ENCODE data around the gene NRXN3.

The NRXN3 gene

GRCh38 chr14:78752518-78753188, 582.5 kb downstream of the NRXN3 start:
- no peak for DNase-seq

GRCh38 chr14:78754059-78754458, 583.9 kb downstream of the NRXN3 start:
- DNase-seq, result no peak

DNA sequence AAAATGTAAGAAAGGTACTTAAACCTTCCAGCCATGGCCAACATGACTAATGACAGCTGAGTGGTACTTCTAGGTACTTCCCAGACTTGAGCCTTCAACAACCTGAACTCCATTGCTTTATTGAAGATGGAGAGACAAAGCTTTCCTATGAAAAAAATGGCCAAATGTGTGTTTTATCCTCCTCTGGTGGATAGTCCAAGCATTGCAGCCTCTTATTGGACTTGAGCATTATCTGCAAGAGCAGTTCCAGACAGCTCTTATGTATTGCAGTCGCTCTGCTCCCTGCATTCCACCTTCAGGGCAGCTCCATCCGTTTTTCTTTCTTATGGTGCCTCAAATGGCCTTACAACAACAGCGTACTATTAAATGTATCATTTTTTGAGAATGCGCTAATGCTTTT, 588.2 kb downstream of the NRXN3 start:
- peak; percentile 19 for DNase-seq

DNA sequence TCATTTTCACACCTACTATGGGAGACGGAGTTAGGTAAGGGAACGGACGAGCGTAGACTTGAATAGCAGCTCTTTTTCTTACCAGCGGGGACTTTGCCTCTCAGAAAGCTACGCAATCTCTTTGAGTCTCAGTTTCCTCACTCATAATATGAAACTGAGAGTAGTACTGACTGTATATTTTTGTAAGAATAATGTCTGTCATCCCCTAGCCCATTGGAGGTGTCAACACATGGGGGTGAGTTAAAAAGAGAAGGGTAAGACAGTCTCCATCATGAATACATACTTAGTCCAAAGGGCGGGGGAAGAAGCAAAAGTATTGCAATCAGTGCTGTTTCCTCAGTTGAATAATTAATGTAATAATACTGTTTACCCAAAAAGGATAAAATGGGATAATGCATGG, 592.2 kb downstream of the NRXN3 start:
- DNase-seq, result no peak

DNA sequence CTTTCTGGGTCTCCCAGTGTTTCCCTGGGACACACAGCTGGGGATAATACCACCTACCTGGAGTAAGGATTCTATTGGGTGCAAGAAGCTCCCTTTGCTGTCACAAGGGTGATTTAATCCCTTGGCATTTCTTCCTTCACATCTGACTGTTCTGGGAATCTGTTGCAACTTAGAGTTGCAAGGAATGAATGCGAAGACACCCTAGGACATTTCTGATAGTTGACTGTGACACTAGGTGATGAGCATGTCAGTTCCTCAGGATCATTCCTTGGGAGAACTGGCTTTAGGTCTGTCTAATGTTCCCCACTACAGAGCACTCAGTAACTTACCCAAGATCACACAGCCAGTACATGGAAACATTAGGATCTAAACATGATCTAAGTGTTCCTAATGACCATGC, 593.6 kb downstream of the NRXN3 start:
- no peak for DNase-seq

DNA sequence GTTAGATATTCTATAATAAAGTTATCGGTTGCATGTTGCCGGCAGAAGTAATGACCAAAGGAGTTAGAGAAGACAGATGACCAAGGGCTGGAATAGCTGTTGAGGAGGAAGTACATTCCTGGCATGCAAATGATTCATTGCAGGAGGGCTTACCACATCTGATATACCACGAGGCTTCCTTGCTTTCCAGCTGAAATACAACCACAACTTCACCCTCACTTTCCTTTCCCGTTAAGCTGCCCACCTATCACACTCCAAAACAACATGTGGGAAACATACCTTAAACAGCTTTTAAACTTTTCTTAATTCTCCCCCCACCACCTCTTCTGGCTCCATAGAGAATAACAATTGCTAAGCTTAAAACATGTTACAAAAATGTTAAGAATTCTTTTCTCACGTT, 594.1 kb downstream of the NRXN3 start:
- DNase-seq, result peak; percentile 37

DNA sequence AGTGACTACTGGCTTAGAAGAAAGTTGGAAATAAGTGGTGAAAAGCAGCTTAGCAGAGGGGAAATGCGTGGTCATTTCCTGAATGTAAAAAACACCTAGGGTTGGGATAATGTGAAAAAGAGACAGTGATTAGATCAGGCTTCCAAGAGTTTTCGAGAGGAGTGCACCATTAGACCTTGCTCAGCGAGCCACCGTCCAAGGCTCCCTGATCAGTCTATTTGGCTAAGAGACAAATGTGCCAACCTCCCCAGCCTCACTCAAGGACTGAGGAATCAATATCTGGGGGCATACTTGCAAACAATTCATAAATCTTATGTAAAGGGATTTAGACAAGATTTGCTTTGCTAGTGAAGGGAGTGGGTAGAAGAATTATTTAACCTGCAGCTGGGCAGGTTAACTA, 594.5 kb downstream of the NRXN3 start:
- DNase-seq, result peak; percentile 16

DNA sequence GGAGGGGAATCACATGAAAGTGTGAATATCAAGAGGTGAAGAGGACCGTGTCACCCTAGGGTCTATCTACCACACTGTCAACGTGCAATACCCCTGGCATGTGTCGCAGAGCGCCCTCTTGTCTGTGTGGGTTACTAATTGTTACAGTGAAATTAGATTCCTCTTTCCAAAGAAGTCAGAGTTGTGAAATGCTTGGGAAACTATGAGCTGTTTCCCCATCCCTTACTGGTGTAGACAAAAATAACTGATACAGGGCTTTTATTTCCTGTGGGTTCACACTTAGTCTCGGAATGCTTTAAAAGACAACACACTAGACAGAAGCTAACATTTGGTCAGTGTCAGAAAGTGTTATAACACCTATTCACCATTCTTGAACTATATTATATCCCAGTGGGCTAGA, 597.3 kb downstream of the NRXN3 start:
- no peak for DNase-seq

DNA sequence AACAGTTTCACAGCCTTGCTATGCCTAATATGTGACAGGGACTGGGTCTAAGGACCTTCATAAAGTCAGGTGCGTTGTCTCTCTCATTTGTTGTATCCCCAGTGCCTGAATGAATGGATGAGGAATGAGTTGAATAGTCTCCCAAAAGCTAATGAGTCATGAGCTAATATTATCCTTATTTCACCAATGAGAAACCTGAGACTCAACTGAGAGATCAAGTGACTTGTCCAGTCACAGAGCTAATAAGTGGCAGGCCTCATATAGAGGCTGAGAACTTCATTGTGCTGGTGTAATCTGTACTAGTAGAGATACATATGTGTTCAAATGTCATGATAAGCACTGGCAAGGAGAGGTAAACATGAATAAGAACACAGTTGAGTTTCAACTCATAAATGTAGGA, 612.4 kb downstream of the NRXN3 start:
- no peak for DNase-seq

GRCh38 chr14:78785265-78785664, 615.1 kb downstream of the NRXN3 start:
- DNase-seq, result no peak

DNA sequence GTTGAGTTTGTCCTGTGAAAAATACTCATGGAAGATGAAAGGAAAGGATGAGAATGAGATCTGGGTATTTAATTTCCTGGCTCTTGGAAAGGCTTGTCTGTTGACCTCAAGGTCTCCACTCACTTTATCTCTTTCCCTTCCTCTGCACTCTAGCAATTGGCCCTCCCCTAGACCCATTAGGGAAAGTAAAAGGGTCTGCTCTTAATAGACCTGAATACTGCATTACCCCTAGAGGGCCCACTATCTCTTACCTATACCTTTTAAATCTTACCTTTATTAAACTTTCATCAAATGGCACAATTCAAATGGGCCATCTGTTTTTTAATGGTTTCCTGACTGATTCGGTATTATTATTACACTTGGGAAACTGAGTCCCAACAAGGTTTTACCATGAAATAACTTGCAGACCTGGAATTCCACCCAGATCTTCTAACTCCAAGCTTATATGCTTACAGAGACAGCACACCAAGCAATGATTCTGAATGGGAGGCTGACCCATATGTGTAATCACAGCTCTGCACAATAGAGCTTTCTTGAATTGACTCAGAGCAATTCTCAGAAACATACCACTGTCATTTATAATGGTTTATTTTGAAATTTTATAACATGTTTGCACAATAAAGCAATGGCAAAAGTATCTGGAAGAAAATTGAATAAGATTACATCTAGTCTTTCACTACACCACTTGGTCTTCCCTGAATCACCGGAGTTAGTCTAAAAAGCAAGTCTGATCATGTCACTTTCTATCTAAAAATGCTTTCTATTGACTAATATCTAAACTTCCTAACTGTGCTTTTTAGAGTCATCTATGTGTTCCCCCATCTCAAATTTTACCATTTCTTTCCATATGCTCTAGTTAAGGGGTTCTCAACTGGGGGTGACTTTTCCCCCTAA, 618.5 kb downstream of the NRXN3 start:
- DNase-seq, result no peak

GRCh38 chr14:78790271-78790670, 620.1 kb downstream of the NRXN3 start:
- DNase-seq, result no peak

- DNase-seq, result no peak
Observed at GRCh38 chr14:78798757-78799156, 628.6 kb downstream of the NRXN3 start.

DNA sequence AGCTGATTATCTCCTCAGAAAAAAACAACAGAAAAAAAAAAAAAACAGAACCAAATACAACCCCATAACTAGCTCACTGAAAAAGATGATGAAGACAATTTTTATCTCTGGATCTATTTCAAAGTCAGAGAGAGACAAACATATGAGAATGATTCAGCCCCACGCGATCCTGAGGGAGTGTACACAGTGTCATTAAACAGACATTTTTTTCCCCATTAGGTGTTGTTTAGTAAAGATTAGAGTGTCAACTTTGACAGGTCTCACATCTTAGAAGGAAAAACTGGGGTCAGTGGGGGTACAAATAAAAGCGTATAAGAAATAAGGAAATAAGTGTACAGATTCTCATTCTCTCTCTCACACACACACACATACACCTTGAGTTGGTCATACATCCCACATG, 635.4 kb downstream of the NRXN3 start:
- DNase-seq, result no peak

GRCh38 chr14:78823035-78823434, 652.9 kb downstream of the NRXN3 start:
- DNase-seq, result no peak

- DNase-seq, result no peak
Observed at GRCh38 chr14:78823516-78823915, 653.3 kb downstream of the NRXN3 start.

GRCh38 chr14:78829274-78829673, 659.1 kb downstream of the NRXN3 start:
- no peak for DNase-seq

DNA sequence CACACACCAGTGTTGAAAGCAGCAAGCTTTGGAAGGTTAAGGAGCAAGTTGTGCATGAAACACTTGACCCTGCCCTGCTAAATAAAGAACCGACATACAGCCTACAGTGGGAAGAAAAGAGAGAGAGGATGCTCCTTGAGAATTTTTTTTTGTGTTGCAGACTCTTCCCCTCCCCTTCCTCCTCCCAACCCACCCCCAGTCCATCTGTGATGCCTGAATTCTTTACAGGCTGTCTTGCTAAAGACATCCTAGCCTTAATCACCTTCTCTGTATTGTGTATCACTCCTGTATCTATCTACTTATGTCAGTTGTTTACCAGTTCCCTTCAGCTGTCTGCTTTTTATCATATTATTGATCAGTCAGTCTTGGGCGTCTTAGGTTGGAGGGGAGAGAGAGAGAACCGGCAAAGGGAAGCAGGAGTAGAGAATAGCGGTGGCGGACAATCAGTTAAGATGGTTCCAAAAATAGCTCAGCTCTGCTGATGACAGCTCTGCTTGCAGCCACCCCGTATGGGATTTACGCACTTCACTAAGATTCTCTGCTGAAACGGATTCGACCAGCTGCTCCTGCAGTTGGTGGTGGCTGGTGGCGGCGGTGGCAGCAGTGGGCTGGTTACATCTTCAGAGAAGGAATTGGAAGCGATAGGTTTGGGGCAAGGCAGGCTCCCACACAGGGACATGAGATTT, 664.7 kb downstream of the NRXN3 start:
- DNase-seq, result no peak

GRCh38 chr14:78835909-78836308, 665.7 kb downstream of the NRXN3 start:
- DNase-seq, result no peak

DNA sequence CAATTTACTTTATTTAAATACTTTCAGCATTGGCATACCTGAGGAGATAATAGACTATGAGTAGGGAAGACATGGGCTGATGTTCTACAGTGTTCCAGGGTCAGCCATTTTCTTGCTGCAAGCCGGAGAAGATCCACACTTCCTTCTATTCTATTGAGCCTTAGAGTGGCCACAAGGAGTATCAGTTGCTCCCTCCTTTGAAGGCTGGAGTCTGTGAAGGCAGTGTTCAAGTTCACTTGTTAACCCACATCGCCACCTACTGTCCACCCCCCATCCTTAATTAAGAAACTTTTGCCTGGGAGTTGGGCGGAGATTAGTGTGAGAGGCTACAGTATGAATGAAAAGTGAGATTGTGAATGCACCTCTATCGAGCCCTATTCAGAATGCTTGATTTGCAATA, 666.6 kb downstream of the NRXN3 start:
- peak; percentile 48 for DNase-seq

GRCh38 chr14:78838959-78839358, 668.8 kb downstream of the NRXN3 start:
- DNase-seq, result no peak

GRCh38 chr14:78840898-78841297, 670.7 kb downstream of the NRXN3 start:
- no peak for DNase-seq

GRCh38 chr14:78847801-78848200, 677.6 kb downstream of the NRXN3 start:
- no peak for DNase-seq

All from fibroblast of skin of right biceps (primary cell).